ENCODE data around the gene FZD2. TPM values are rescaled to one million over a fixed set of nuclear protein-coding genes. Genes with fewer than 3 reads are reported as not detected.
"Not testable (repeated sequence)": the region's sequence is repeated elsewhere in the genome, so short reads cannot be mapped to it uniquely, and the experiment has no call there.

The FZD2 gene
- total and polyA plus RNA-seq, 9 donors: 6.8 to 30.4 (median 25.4) TPM

DNA sequence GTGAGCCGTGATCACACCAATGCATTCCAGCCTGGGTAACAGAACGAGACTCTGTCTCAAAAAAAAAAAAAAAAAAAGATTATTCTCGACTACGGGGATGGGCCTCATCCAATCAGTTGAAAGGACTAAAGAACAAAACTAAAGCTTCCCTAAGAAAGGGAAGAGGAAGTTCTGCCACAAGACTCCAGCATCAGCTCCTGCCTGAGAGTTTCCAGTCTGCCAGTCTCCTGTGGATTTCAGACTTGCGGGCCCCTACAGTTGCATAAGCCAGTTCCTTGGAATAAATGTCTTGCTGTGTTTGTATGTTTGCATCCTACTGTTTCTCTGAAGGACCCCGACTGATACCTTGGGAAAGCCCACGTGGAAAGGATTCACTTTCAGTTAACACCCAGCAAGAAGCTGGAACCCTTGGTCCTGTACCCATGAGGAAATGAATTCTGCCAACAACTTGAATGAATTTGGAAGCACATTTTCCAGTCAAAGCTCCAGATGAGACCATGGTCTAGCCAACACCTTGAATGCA is 26.3 kb upstream of the FZD2 start:
- no peak overlapping the region for H3K4me3 ChIP-seq (ENCODE audit: low read length)
- H3K9me3 ChIP-seq (replicated peaks; ENCODE audit: control insufficient read depth, low read depth, low read length): no peaks in the 10 kb centered on the region
- H3K36me3 ChIP-seq (ENCODE audit: control insufficient read depth, insufficient read depth, low read length): no peaks in the 10 kb centered on the region
- peaks cover 5% of the 10 kb centered on the region for H3K27me3 ChIP-seq (ENCODE audit: control insufficient read depth, insufficient read depth, low read length)
- peaks cover 9% of the 10 kb centered on the region for H3K4me1 ChIP-seq (ENCODE audit: control insufficient read depth, insufficient read depth, low read length)
- 60% methylated on average over 2 of the region's 7 CpGs for WGBS (ENCODE audit: insufficient coverage)
- DNase-seq: peak; percentile 35
- no peak overlapping the region for H3K27ac ChIP-seq (ENCODE audit: low read length)

DNA sequence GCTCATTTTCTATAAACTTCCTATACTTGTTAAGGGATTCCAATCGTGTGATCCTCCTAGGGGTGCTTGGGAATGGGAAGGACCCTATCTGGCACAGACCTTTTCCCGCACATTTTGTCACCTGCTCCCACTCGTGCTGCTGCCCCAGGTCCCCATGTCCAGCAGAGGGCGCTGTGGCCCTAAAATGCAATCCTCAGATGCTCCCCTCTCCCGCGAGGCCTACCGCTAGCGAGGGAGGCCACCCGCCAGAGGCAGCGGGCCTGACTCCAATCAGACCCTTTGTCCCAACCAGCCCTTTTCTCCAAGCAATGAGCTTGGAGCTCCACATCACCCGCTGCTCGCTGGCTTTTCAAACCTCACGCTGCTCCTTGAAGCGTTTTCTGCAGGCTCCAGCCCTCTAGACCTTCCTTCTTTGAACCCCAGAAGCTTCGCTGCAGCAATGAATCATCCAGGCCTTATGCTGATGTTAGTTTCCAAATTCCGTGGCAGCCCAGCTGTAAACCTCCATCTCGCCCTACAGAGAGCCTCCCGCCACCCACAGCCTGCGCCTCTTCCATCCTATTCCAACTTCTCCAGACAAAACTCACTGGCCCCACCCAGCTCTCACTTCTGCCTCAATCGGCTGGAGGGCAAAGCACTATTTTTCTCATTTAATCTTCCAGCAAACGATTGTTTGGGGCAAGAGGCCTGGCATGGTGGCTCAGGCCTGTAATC is 23.6 kb upstream of the FZD2 start:
- Histone ChIP-seq H3K4me3 (ENCODE audit: low read length) (peak overlapping the region; percentile 14), H3K4me1 (ENCODE audit: control insufficient read depth, insufficient read depth, low read length) (peaks cover 18% of the 10 kb centered on the region), H3K27ac (ENCODE audit: low read length) (peak overlapping the region; percentile 62), H3K9me3 (replicated peaks; ENCODE audit: control insufficient read depth, low read depth, low read length) (no peaks in the 10 kb centered on the region), H3K27me3 (ENCODE audit: control insufficient read depth, insufficient read depth, low read length) (peaks cover 5% of the 10 kb centered on the region), H3K36me3 (ENCODE audit: control insufficient read depth, insufficient read depth, low read length) (no peaks in the 10 kb centered on the region)
- 16% methylated on average over 19 of the region's 21 CpGs for WGBS (ENCODE audit: insufficient coverage)
- peak; percentile 91 for DNase-seq

DNA sequence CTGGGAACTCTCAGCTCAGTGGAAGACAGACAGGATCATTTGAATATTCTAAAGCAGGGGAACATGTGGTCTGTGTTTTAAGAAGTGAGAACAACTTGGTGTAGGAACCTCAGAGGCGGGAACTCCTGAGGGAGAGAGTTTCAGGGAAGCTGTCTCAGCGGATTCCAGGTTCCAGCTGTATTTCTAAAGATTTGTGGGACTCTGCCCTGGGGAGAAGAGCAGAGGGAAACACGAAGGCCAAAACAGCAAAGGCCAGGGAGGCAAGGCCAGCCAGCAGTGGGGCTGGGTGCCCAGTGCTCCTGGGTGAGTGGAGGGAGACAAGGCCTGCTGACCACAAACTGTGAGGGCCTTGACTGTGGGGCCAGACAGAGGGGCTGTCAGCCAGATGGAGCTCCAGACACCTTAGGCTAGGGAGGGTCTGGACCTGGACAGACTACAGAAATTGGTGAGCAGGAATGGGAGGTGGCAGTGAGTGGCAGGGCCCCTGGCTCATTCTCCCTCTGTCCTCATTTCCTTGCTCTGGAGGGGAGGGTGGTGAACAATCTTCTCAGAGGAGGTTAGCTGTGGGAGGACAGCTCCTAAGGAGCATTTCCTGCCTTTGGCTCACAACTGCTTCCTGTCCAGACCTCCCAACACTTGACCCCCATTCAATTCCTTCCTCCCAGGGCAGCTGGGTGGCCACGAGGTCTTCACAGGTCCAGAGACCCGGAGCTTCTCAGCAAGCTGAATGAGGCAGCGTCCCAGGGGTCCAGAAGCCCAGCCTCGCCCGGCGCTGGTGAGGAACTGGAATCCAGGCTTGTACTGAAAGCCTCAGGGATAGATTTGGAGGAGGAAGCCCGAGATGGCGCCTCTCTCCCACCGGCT is 21.0 kb upstream of the FZD2 start:
- 44% methylated on average over 3 of the region's 12 CpGs for whole genome bisulfite sequencing (ENCODE audit: insufficient coverage)
- no peaks in the 10 kb centered on the region for H3K36me3 ChIP-seq (ENCODE audit: control insufficient read depth, insufficient read depth, low read length)
- no peaks in the 10 kb centered on the region for H3K9me3 ChIP-seq (replicated peaks; ENCODE audit: control insufficient read depth, low read depth, low read length)
- H3K27ac ChIP-seq (ENCODE audit: low read length): peak overlapping the region; percentile 77
- peaks cover 18% of the 10 kb centered on the region for H3K4me1 ChIP-seq (ENCODE audit: control insufficient read depth, insufficient read depth, low read length)
- H3K4me3 ChIP-seq (ENCODE audit: low read length): no peak overlapping the region
- H3K27me3 ChIP-seq (ENCODE audit: control insufficient read depth, insufficient read depth, low read length): peaks cover 6% of the 10 kb centered on the region
- peak; percentile 61 for DNase-seq

DNA sequence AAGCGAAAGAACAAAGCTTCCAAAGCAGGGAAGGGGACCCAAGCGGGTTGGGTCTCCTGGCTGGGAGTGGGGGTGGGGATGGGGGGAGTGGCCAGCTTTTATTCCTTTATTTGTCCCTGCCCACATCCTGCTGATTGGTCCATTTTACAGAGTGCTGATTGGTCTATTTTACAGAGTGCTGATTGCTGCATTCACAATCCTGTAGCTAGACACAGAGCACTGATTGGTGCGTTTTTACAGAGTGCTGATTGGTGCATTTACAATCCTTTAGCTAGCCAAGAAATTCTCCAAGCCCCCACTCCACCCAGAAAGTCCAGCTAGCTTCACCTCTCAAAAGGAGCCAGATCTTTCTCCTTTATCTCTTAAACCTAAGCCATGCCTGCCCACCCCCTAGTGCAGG is 19.4 kb upstream of the FZD2 start:
- not testable (repeated sequence) for H3K36me3 ChIP-seq (ENCODE audit: control insufficient read depth, insufficient read depth, low read length); H3K9me3 ChIP-seq (replicated peaks; ENCODE audit: control insufficient read depth, low read depth, low read length); H3K27ac ChIP-seq (ENCODE audit: low read length); H3K4me3 ChIP-seq (ENCODE audit: low read length); DNase-seq
- peaks cover 30% of the 10 kb centered on the region for H3K4me1 ChIP-seq (ENCODE audit: control insufficient read depth, insufficient read depth, low read length)
- WGBS (ENCODE audit: insufficient coverage): 100% methylated on average over 1 of the region's 3 CpGs
- peaks cover 10% of the 10 kb centered on the region for H3K27me3 ChIP-seq (ENCODE audit: control insufficient read depth, insufficient read depth, low read length)

DNA sequence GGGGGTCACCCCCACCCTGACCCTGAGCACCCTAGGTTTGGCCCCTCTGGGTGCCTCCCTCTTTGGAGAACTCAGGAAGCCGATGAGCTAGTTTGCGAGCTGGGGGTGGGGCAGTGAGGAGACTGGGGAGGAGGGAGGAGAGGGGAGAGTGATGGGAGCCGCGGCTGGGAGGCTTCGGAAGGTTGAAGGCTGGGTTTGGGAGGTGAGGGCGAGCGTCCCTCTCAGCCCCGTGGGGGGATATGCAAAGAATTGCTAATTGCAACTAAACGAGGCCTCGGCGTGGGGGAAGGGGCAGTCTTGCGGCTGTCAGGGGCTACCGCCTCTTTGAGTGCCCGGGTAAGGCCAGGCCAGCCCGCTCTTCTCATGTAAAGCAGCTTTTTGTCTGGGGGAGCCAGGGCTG is 17.6 kb upstream of the FZD2 start:
- no peak for DNase-seq
- H3K4me1 ChIP-seq (ENCODE audit: control insufficient read depth, insufficient read depth, low read length): peaks cover 29% of the 10 kb centered on the region
- WGBS (ENCODE audit: insufficient coverage): 23% methylated on average over 14 of the region's 15 CpGs

DNA sequence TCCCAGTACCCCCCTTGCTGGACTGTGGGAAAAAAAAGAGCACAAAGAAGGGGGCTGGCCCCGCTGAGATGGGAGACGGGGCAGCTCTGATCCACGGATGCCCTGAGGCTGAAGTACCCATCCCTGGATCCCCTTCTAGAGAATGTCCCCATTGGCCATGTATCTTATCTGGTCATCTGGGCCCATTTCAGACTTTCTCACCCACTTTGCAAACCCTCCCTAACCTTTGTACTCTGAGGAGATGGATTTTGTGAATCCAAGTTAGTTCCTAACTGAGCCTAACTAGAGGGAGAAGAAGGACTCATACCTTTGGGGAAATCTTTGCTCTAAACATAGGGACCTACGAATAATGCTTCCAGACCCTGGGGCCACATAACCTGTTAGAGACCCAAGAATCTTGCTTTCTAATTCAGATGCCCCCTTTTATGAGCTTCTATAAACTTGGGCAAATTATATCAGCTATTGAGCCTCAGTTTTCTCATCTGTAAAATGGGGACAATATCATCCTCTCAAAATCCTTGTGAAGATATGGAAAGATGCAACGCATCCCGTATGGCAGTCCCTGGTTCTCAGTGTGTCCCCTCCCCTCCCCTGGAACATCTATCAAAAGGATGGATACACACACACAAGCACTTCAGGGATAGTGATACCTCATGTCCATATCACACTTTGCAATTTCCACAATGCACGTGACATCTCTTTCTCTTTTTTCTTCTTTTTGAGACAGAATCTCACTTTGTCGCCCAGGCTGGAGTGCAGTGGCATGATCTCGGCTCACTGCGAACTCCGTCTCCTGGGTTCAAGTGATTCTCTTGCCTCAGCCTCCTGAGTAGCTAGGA is 16.8 kb upstream of the FZD2 start:
- H3K4me1 ChIP-seq (ENCODE audit: control insufficient read depth, insufficient read depth, low read length): peaks cover 29% of the 10 kb centered on the region
- peaks cover 10% of the 10 kb centered on the region for H3K27me3 ChIP-seq (ENCODE audit: control insufficient read depth, insufficient read depth, low read length)
- WGBS (ENCODE audit: insufficient coverage): 89% methylated on average over 8 of the region's 11 CpGs
- H3K36me3 ChIP-seq (ENCODE audit: control insufficient read depth, insufficient read depth, low read length): no peaks in the 10 kb centered on the region
- H3K9me3 ChIP-seq (replicated peaks; ENCODE audit: control insufficient read depth, low read depth, low read length): no peaks in the 10 kb centered on the region
- no peak overlapping the region for H3K27ac ChIP-seq (ENCODE audit: low read length)
- no peak overlapping the region for H3K4me3 ChIP-seq (ENCODE audit: low read length)
- DNase-seq: no peak

More for the DNA sequence above, 17.6 kb upstream of the FZD2 start:
- no peak overlapping the region for H3K27ac ChIP-seq (ENCODE audit: low read length)
- H3K9me3 ChIP-seq (replicated peaks; ENCODE audit: control insufficient read depth, low read depth, low read length): no peaks in the 10 kb centered on the region
- H3K36me3 ChIP-seq (ENCODE audit: control insufficient read depth, insufficient read depth, low read length): no peaks in the 10 kb centered on the region
- peaks cover 10% of the 10 kb centered on the region for H3K27me3 ChIP-seq (ENCODE audit: control insufficient read depth, insufficient read depth, low read length)
- no peak overlapping the region for H3K4me3 ChIP-seq (ENCODE audit: low read length)

DNA sequence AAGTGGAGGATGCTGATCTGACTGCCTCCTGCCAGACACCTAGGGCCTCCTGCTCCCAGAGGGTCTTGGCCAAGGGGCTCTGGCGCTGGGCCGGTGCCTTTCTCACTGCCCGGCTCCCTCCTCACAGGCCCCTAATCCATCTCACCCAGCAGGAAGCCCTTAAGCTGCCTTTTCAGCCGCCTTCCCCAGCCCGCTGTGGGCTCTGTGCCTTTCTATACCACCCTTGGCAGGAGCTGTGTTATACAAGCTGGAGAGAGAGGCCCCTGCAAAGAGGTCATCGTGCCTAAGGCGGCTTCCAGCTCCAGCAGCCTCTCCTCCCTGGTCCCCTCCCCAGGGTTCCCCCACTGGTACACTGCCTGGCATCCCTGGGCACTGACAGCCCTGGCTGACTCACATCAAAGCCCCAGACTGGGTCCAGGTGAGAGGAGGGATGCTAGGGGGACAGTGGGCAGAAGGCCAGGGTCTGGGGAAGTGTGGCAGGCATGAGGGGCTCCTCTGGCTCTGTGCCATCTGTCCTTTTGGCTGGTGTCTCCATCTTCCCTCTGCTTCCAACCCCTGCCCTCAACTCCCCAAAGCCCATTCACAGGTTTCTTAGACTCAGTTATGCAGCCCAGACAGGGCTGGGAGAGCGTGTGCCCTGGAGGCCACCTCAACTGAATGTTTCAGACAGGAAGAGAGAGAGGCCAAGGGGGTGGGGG is 15.3 kb upstream of the FZD2 start:
- Histone ChIP-seq H3K36me3 (ENCODE audit: control insufficient read depth, insufficient read depth, low read length) (no peaks in the 10 kb centered on the region), H3K27me3 (ENCODE audit: control insufficient read depth, insufficient read depth, low read length) (peaks cover 10% of the 10 kb centered on the region), H3K27ac (ENCODE audit: low read length) (no peak overlapping the region), H3K4me1 (ENCODE audit: control insufficient read depth, insufficient read depth, low read length) (peaks cover 23% of the 10 kb centered on the region), H3K9me3 (replicated peaks; ENCODE audit: control insufficient read depth, low read depth, low read length) (peaks cover 3% of the 10 kb centered on the region), H3K4me3 (ENCODE audit: low read length) (no peak overlapping the region)
- 20% methylated on average over 5 of the region's 8 CpGs for WGBS (ENCODE audit: insufficient coverage)
- no peak for DNase-seq

DNA sequence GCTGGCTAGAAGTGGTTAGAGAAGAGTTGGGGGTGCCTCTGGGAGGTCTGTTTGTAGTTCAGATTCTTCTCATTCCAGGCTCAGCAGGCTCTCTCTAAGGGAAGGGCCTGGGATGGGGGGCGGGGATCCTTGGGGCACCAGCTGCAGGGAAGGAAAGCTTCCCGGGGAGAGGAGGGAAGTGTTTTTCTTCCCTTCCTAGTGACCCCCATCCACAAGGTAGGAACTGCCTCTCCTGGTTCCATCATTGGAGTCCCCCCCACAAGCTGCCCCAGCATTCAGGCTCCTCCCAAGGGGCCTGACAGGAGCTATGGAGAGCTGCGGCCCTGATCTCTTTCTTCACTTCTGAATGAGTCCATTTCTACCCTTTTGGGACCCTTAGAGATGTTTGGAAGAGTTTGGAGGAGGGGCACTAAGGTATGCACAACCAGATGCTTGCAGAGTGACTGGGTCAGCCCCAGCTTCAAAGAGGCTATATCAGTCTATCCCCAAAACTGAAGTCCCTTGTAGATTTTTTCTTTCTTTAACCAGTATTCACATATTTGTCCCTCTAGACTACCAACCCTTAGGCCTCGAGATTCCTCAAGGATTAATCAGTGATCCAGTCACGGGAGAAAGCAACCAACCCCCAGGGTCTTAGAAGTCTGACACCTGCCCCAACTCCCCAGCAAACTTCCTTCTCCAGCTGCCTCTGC is 13.9 kb upstream of the FZD2 start:
- H3K9me3 ChIP-seq (replicated peaks; ENCODE audit: control insufficient read depth, low read depth, low read length): peaks cover 3% of the 10 kb centered on the region
- H3K4me3 ChIP-seq (ENCODE audit: low read length): no peak overlapping the region
- WGBS (ENCODE audit: insufficient coverage): 23% methylated on average over 2 of the region's 5 CpGs
- no peak overlapping the region for H3K27ac ChIP-seq (ENCODE audit: low read length)
- H3K4me1 ChIP-seq (ENCODE audit: control insufficient read depth, insufficient read depth, low read length): peaks cover 34% of the 10 kb centered on the region
- H3K36me3 ChIP-seq (ENCODE audit: control insufficient read depth, insufficient read depth, low read length): no peaks in the 10 kb centered on the region
- DNase-seq: peak; percentile 67
- peaks cover 10% of the 10 kb centered on the region for H3K27me3 ChIP-seq (ENCODE audit: control insufficient read depth, insufficient read depth, low read length)

DNA sequence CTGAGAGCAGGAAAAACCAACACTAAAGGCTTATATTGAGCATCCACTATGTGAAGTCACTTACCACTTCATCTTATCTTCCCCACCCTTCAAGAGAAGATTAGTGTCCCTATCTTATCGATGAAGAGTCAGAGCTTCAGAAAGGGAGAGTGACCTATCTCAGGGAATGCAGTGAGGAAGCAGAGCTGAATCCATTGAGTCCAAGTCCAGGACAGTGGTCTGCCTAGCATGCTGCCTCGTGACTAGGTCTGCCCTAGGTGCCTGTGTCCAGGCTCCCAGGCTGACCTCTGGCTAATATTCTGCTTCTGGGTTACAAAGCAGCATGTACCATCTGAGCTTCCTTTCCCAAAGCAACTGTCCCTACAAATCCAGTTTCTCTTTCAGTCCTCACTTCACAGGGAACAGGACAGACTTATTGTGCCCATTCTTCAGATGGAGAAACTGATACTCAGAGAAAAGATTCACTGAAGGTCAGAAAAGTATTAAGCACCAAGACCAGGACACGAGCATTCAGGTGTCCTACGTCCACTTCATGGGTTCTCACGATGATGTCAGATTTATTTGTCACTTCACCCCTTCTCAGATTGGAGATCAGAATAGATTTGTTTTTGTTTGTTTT is 13.3 kb upstream of the FZD2 start:
- 85% methylated on average over 3 of the region's 5 CpGs for WGBS (ENCODE audit: insufficient coverage)
- no peaks in the 10 kb centered on the region for H3K36me3 ChIP-seq (ENCODE audit: control insufficient read depth, insufficient read depth, low read length)
- H3K27ac ChIP-seq (ENCODE audit: low read length): no peak overlapping the region
- peaks cover 10% of the 10 kb centered on the region for H3K27me3 ChIP-seq (ENCODE audit: control insufficient read depth, insufficient read depth, low read length)
- H3K4me3 ChIP-seq (ENCODE audit: low read length): no peak overlapping the region
- DNase-seq: no peak
- H3K9me3 ChIP-seq (replicated peaks; ENCODE audit: control insufficient read depth, low read depth, low read length): peaks cover 3% of the 10 kb centered on the region
- H3K4me1 ChIP-seq (ENCODE audit: control insufficient read depth, insufficient read depth, low read length): peaks cover 34% of the 10 kb centered on the region
